ENCODE data around the gene NPY.
"Not testable (repeated sequence)": the region's sequence is repeated elsewhere in the genome, so short reads cannot be mapped to it uniquely, and the experiment has no call there.

DNA sequence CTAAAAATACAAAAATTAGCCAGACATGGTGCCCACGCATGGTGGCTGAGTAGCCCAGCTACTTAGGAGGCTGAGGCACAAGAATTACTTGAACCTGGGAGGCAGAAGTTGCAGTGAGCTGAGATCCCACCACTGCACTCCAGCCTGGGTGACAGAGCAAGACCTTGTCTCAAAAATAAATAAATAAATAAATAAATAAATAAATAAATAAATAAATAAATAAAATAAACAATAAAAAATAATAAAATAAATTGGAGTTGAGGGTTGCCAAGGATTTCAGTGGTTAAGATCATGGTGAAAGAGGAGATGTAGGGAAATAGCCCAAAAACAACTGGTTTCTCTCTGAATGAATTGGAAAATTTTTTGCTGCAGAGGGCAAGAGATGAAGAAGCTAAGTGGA is 25.7 kb upstream of the NPY start:
- TF ChIP-seq POLR2A (IDR thresholded peaks at IDR 0.05) = not testable (repeated sequence)
- TF ChIP-seq, protein P1, sequence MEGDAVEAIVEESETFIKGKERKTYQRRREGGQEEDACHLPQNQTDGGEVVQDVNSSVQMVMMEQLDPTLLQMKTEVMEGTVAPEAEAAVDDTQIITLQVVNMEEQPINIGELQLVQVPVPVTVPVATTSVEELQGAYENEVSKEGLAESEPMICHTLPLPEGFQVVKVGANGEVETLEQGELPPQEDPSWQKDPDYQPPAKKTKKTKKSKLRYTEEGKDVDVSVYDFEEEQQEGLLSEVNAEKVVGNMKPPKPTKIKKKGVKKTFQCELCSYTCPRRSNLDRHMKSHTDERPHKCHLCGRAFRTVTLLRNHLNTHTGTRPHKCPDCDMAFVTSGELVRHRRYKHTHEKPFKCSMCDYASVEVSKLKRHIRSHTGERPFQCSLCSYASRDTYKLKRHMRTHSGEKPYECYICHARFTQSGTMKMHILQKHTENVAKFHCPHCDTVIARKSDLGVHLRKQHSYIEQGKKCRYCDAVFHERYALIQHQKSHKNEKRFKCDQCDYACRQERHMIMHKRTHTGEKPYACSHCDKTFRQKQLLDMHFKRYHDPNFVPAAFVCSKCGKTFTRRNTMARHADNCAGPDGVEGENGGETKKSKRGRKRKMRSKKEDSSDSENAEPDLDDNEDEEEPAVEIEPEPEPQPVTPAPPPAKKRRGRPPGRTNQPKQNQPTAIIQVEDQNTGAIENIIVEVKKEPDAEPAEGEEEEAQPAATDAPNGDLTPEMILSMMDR (IDR thresholded peaks at IDR 0.05) = not testable (repeated sequence)
